ENCODE measurements around the gene PADI4.

PADI4 gene

DNA sequence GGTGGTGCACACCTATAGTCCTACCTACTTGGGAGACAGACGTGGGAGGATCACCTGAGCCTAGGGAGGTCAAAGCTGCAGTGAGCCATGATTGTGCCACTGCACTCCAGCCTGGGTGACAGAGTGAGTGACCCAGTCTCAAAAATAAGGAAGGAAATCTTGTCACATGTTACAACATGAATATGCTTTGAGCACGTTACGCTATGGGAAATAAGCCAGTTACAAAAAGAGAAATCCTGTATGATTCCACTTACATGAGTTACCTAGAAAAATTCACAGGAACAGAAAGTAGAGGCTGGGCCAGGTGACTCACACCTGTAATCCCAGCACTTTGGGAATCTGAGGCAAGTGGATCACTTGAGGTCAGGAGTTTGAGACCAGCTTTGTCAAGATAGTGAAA lies 57.3 kb downstream of the PADI4 start (continued):
- TF ChIP-seq ZNF184 (tag by site-specific recombination; IDR thresholded peaks at IDR 0.05) (no peak), ZNF747 (tag by site-specific recombination; IDR thresholded peaks at IDR 0.05) (no peak)

DNA sequence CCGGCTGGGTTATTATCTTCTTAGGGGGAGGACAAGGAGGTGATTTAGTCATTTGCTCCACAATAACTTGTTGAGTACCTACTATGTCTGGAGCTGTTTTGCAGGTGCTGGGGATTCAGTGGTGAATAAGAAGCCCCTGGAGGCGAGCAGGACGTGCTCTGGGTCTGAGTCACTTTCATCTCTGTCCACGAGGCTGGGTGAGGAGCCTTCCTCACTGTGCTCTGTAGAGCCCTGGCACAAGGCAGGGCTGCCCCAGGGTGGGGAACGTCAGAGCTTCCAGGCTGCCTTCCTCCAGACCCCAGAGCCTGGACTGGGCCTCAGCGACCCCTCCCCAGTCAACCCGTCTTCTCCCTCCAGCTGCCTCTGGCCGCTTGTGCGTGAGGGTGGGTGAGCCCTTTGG lies 61.5 kb downstream of the PADI4 start:
- Histone ChIP-seq H3K27ac (ENCODE audit: extremely low read depth, low read depth, low read length) (no peak overlapping the region), H3K9me3 (ENCODE audit: control insufficient read depth, insufficient read depth, low read depth, low read length) (no peaks in the 10 kb centered on the region), H3K36me3 (ENCODE audit: control insufficient read depth in 2 of 2, insufficient read depth in 1 of 2, low read length in 2 of 2) (no peaks in the 10 kb centered on the region), H3K4me3 (ENCODE audit: low read depth, low read length) (no peak overlapping the region), H3K4me1 (ENCODE audit: control insufficient read depth, insufficient read depth, low read length) (no peaks in the 10 kb centered on the region)
- TF ChIP-seq ZBTB26 (tag by site-specific recombination; optimal IDR thresholded peaks at IDR 0.05) (no peak), ZNF843 (tag by site-specific recombination; IDR thresholded peaks at IDR 0.05) (no peak), REPIN1 (tag by site-specific recombination; IDR thresholded peaks at IDR 0.05; ENCODE audit: low read depth) (no peak), ZNF121 (tag by site-specific recombination; IDR thresholded peaks at IDR 0.05) (no peak), KLF9 (tag by site-specific recombination; IDR thresholded peaks at IDR 0.05; ENCODE audit: low read depth) (no peak), ZNF785 (tag by site-specific recombination; IDR thresholded peaks at IDR 0.05) (no peak), SCRT1 (tag by site-specific recombination; IDR thresholded peaks at IDR 0.05; ENCODE audit: borderline replicate concordance) (peak; percentile 41; the same call in 1 of the 2 replicates), ZNF488 (tag by site-specific recombination; IDR thresholded peaks at IDR 0.05) (no peak), ZNF292 (tag by site-specific recombination; IDR thresholded peaks at IDR 0.05; ENCODE audit: borderline replicate concordance, low read depth) (no peak), ZNF623 (tag by site-specific recombination; IDR thresholded peaks at IDR 0.05) (no peak), ZNF214 (tag by site-specific recombination; IDR thresholded peaks at IDR 0.05; ENCODE audit: borderline replicate concordance) (no peak), SCRT2 (tag by site-specific recombination; IDR thresholded peaks at IDR 0.05) (peak; percentile 59)
- ChIA-PET POLR2A (no interaction called here), CTCF (interaction anchor here (1.7 kb wide), 1 partner anchor 10 kb away, joined by 4 read pairs; no protein-coding TSS in a partner anchor)

- Histone ChIP-seq H3K27ac (ENCODE audit: extremely low read depth, low read depth, low read length) (no peak overlapping the region), H3K4me3 (ENCODE audit: low read depth, low read length) (no peak overlapping the region), H3K36me3 (ENCODE audit: control insufficient read depth in 2 of 2, insufficient read depth in 1 of 2, low read length in 2 of 2) (no peaks in the 10 kb centered on the region), H3K9me3 (ENCODE audit: control insufficient read depth, insufficient read depth, low read depth, low read length) (no peaks in the 10 kb centered on the region), H3K4me1 (ENCODE audit: control insufficient read depth, insufficient read depth, low read length) (no peaks in the 10 kb centered on the region)
- ChIA-PET CTCF (interaction anchor here (0.6 to 1.7 kb wide), 12 partner anchors 9 to 325 kb away, joined by 3 to 8 read pairs (median 4); partner anchors contain the start of gene PADI2), POLR2A (no interaction called here)
- TF ChIP-seq CTCF (tag by site-specific recombination; IDR thresholded peaks at IDR 0.05) (peak; percentile 35; the same call in 1 of the 2 replicates), ZNF19 (tag by site-specific recombination; IDR thresholded peaks at IDR 0.05; ENCODE audit: low read depth) (no peak), ZNF707 (tag by site-specific recombination; IDR thresholded peaks at IDR 0.05) (no peak), ZNF274 (IDR thresholded peaks at IDR 0.05; ENCODE audit: low read length) (no peak), ZNF274 (tag by site-specific recombination; IDR thresholded peaks at IDR 0.05; ENCODE audit: borderline replicate concordance) (no peak), ZNF76 (tag by site-specific recombination; IDR thresholded peaks at IDR 0.05; ENCODE audit: borderline replicate concordance, low read depth) (no peak), ZNF121 (tag by site-specific recombination; IDR thresholded peaks at IDR 0.05) (peak; percentile 74; the same call in 1 of the 2 replicates), ZNF521 (tag by site-specific recombination; IDR thresholded peaks at IDR 0.05) (no peak), ZNF391 (tag by site-specific recombination; IDR thresholded peaks at IDR 0.05; ENCODE audit: borderline replicate concordance, low read depth) (no peak)
These were observed 62.6 kb downstream of the PADI4 start for GRCh38 chr1:17370618-17371017.
